MM.1S (cell line): Measurements from ENCODE around the gene ADSS1.

Experiments used
- DNase-seq: peaks from one replicate; pipeline ENCODE4 v3.0.0-alpha.2; 2015
- H2AFZ ChIP-seq: fragments of 300-600 bp; sonication (generic); 2 replicates; pipeline ENCODE4 v1.6.0; 2016; ENCODE audit warnings: antibody characterized with exemption, low read length
- H3F3A ChIP-seq: fragments of 300-600 bp; sonication (generic); 2 replicates; pipeline ENCODE4 v1.6.1; 2016; ENCODE audit warnings: mild to moderate bottlenecking, antibody characterized with exemption, low read length, moderate library complexity, mixed read lengths; ENCODE audit not compliant: insufficient read depth
- H3K27ac ChIP-seq: fragments of 300-600 bp; sonication (generic); 2 replicates; pipeline ENCODE4 v1.5.1; 2016; ENCODE audit warnings: mild to moderate bottlenecking, low read length
- H3K27me3 ChIP-seq: fragments of 300-600 bp; sonication (generic); replicated peaks from 2 replicates; pipeline ENCODE4 v1.6.0; 2016; ENCODE audit warnings: low read length; ENCODE audit not compliant: insufficient read depth
- H3K36me3 ChIP-seq: fragments of 300-600 bp; sonication (generic); replicated peaks from 2 replicates; pipeline ENCODE4 v1.6.1; 2016; ENCODE audit warnings: mild to moderate bottlenecking, low read length, mixed read lengths; ENCODE audit not compliant: insufficient read depth
- H3K4me1 ChIP-seq: fragments of 300-600 bp; sonication (generic); 2 replicates; pipeline ENCODE4 v1.6.1; 2016; ENCODE audit warnings: low read length, mixed read lengths
- H3K4me2 ChIP-seq: fragments of 300-600 bp; sonication (generic); 2 replicates; pipeline ENCODE4 v1.6.0; 2016; ENCODE audit warnings: low read depth, low read length
- H3K4me3 ChIP-seq: fragments of 300-600 bp; sonication (generic); 2 replicates; pipeline ENCODE4 v1.5.1; 2016; ENCODE audit warnings: low read length, mixed read lengths
- H3K79me2 ChIP-seq: fragments of 300-600 bp; sonication (generic); 2 replicates; pipeline ENCODE4 v1.6.1; 2016; ENCODE audit warnings: mixed run types, low read length, mixed read lengths
- H3K9ac ChIP-seq: fragments of 300-600 bp; sonication (generic); 2 replicates; pipeline ENCODE4 v1.6.1; 2016; ENCODE audit warnings: low read length, mixed read lengths
- H3K9me2 ChIP-seq: fragments of 300-600 bp; sonication (generic); replicated peaks from 2 replicates; pipeline ENCODE4 v1.6.1; 2016; ENCODE audit warnings: mild to moderate bottlenecking, low read length, mixed read lengths; ENCODE audit not compliant: insufficient read depth
- H3K9me3 ChIP-seq: fragments of 300-600 bp; sonication (generic); replicated peaks from 2 replicates; pipeline ENCODE4 v1.6.1; 2016; ENCODE audit warnings: mild to moderate bottlenecking, low read length, mixed read lengths; ENCODE audit not compliant: insufficient read depth
- H4K20me1 ChIP-seq: fragments of 300-600 bp; sonication (generic); 2 replicates; pipeline ENCODE4 v1.6.1; 2016; ENCODE audit warnings: mild to moderate bottlenecking, low read length, moderate library complexity, mixed read lengths; ENCODE audit not compliant: insufficient read depth
- EZH2 ChIP-seq: fragments of 300-600 bp; sonication (generic); optimal IDR thresholded peaks from 2 replicates; pipeline ENCODE3; 2017; ENCODE audit warnings: low read depth, mild to moderate bottlenecking, antibody characterized with exemption, low read length, mixed read lengths
- EZH2phosphoT487 ChIP-seq: fragments of 300-600 bp; sonication (generic); IDR thresholded peaks from 2 replicates; pipeline ENCODE4 v1.6.1; 2018; ENCODE audit warnings: antibody characterized with exemption, low read length
- TF ChIP-seq, protein P1 (sequence below): fragments of 300-600 bp; sonication (generic); IDR thresholded peaks from 2 replicates; pipeline ENCODE4 v1.5.1; 2016; ENCODE audit warnings: antibody characterized with exemption, low read length, mixed read lengths

The ADSS1 gene

DNA sequence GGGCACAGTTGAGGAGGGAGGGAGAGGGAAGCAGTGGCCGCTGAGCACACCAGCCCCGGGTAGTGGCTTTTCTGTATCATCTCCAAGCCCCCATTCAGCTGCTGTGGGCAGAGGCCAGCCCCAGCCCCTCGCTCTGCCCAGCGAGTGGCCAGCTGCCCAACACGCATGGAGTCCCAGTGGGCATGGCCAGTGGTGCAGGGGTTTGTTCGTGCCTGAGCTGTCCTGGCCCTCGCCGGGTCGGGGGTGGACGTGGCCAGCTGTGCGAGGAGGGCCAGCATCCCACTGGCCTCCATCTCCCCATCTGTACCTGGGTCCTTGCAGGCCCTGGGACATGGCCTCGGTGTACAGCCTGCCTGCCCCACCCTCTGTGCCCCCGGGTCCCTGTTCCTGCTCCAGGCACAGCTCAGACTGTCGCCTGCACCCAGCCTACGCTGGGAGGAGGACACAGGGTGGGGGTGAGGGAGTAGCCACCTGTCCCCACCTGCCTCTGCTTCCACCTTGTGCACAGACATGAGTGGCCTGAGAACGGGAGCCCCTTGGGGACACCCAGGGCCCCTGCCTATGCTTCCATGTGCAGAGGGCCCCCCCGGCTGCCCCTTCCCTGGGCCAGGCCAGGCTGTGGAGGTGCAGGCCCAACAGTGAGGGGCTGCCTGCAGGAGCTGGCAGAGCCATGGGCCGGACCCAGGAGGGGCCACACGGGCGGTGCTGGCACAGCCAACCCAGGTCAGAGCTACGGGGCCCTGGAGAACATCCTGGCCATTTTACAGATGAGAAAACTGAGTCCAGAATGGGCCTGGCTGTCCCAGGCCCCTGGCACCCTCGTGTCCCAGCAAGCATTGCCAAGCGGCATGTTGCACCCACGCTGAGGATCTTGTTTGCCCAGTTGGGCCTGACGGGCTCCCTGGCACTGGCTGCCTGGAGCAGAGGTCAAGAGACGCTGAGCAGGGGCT is 30.3 kb upstream of the ADSS1 start:
- Histone ChIP-seq H3K4me2 (no peak overlapping the region), H3K9me3 (no peaks in the 10 kb centered on the region), H3F3A (no peaks in the 10 kb centered on the region), H3K4me1 (no peaks in the 10 kb centered on the region), H2AFZ (no peak overlapping the region), H3K9ac (no peak overlapping the region), H3K27ac (no peak overlapping the region), H3K36me3 (no peaks in the 10 kb centered on the region), H3K27me3 (no peaks in the 10 kb centered on the region), H3K9me2 (no peaks in the 10 kb centered on the region), H3K4me3 (no peak overlapping the region), H3K79me2 (peaks cover 12% of the 10 kb centered on the region), H4K20me1 (no peaks in the 10 kb centered on the region)
- DNase-seq, result no peak
- TF ChIP-seq EZH2, result no peak
- TF ChIP-seq, protein P1, sequence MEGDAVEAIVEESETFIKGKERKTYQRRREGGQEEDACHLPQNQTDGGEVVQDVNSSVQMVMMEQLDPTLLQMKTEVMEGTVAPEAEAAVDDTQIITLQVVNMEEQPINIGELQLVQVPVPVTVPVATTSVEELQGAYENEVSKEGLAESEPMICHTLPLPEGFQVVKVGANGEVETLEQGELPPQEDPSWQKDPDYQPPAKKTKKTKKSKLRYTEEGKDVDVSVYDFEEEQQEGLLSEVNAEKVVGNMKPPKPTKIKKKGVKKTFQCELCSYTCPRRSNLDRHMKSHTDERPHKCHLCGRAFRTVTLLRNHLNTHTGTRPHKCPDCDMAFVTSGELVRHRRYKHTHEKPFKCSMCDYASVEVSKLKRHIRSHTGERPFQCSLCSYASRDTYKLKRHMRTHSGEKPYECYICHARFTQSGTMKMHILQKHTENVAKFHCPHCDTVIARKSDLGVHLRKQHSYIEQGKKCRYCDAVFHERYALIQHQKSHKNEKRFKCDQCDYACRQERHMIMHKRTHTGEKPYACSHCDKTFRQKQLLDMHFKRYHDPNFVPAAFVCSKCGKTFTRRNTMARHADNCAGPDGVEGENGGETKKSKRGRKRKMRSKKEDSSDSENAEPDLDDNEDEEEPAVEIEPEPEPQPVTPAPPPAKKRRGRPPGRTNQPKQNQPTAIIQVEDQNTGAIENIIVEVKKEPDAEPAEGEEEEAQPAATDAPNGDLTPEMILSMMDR, result no peak
- no peak for TF ChIP-seq EZH2phosphoT487

DNA sequence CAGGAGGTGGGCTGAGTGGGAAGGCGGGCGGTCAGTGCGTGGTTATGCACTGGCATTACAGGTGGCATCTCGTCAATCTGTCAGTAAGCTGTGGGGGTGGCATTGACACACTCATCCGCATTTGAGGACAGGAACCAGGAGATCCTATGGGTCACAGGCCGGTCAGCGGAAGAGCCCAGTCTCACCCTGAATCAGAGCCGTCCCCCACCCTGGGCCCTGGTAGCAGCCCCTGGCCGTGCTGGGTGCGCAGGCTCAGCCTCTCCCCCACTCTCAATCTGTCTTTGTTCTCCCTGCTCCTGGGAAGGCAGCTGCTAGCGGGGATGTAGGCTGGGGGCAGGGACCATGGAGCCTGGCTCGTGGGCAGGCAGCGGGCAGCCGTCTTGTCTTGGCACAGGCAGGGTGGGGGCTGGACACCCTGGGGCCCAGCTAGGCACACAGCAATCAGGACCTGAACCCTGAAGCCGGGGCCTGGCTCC is 29.5 kb upstream of the ADSS1 start:
- H3K27ac ChIP-seq, result no peak overlapping the region
- no peak overlapping the region for H3K4me3 ChIP-seq
- no peak overlapping the region for H2AFZ ChIP-seq
- no peaks in the 10 kb centered on the region for H3K9me2 ChIP-seq
- peaks cover 12% of the 10 kb centered on the region for H3K79me2 ChIP-seq
- no peaks in the 10 kb centered on the region for H3K36me3 ChIP-seq
- H4K20me1 ChIP-seq, result no peaks in the 10 kb centered on the region
- no peaks in the 10 kb centered on the region for H3K27me3 ChIP-seq
- no peak overlapping the region for H3K9ac ChIP-seq
- DNase-seq, result no peak
- no peaks in the 10 kb centered on the region for H3K9me3 ChIP-seq
- TF ChIP-seq EZH2 (no peak), EZH2phosphoT487 (no peak)
- TF ChIP-seq, protein P1, result no peak
- H3F3A ChIP-seq, result no peaks in the 10 kb centered on the region
- no peaks in the 10 kb centered on the region for H3K4me1 ChIP-seq
- no peak overlapping the region for H3K4me2 ChIP-seq

DNA sequence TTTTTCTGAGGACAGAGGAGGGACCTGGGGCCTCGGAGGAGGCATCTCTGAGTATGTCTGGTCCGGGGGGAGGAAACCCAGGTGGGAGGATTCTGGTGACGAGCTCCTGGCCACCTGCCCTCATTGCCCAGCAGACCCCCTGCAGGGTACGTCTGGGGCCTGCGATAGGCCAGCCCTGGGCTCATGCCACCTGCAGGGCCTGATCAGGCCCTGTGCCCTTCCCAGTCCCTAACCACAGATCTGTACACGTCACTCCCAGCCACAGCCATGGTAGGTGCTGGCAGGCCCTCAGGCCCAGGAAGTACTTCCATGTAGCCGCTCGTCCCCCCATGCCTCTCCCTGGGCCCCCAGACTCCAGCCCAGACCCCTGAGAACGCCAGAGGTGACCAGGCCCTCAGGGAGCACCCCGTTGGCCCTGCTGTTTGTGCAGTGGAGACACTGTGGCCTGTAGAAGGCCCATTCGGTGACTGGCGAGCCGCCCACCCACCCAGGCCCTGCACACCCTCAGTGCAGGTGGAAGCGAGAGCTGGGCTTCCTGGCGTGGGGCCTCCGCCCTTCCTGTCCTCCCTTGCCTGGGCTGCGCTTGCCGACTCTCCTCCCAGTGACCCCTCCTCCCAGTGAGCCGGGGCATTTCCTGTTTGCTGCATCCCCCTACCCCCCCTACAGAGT is 28.9 kb upstream of the ADSS1 start:
- no peaks in the 10 kb centered on the region for H3K4me1 ChIP-seq
- TF ChIP-seq EZH2, result no peak
- TF ChIP-seq, protein P1, result no peak
- no peak for TF ChIP-seq EZH2phosphoT487
- H3K4me2 ChIP-seq, result no peak overlapping the region
- no peak overlapping the region for H3K4me3 ChIP-seq
- no peaks in the 10 kb centered on the region for H3F3A ChIP-seq
- no peak overlapping the region for H2AFZ ChIP-seq
- no peak overlapping the region for H3K9ac ChIP-seq
- no peaks in the 10 kb centered on the region for H3K9me2 ChIP-seq
- H3K79me2 ChIP-seq, result peaks cover 10% of the 10 kb centered on the region
- H3K27ac ChIP-seq, result no peak overlapping the region
- no peaks in the 10 kb centered on the region for H3K36me3 ChIP-seq
- no peaks in the 10 kb centered on the region for H3K9me3 ChIP-seq
- H3K27me3 ChIP-seq, result no peaks in the 10 kb centered on the region
- no peak for DNase-seq
- H4K20me1 ChIP-seq, result no peaks in the 10 kb centered on the region
